Upper lobe of left lung (tissue), 6 donors: ENCODE results near the gene SVOP. TPM values are rescaled to one million over a fixed set of nuclear protein-coding genes. Genes with fewer than 3 reads are reported as not detected.
"Not testable (repeated sequence)": the region's sequence is repeated elsewhere in the genome, so short reads cannot be mapped to it uniquely, and the experiment has no call there.

ENCODE experiments used
- ATAC-seq, 2 donors: fragments of 200-7000 bp; cut with Tn5 transposase; one replicate each; pipeline ENCODE4 v1.9.1; 2022; ENCODE audit warnings: mild to moderate bottlenecking in 2 of 2, moderate library complexity in 2 of 2; ENCODE audit not compliant: low FRiP score in 2 of 2
- DNase-seq, 2 donors: peaks; one replicate each; pipeline ENCODE4 v3.0.0-alpha.2; 2019 to 2020
- H3K27ac ChIP-seq, 4 donors: fragments of 200-600 bp; sonication (generic); one replicate each; pipeline ENCODE4 v1.5.1; 2016 to 2019
- H3K27me3 ChIP-seq, 4 donors: fragments of 200-600 bp; sonication (generic); one replicate each; pipeline ENCODE4 v1.5.1; 2017 to 2019
- H3K36me3 ChIP-seq, 4 donors: fragments of 200-600 bp; sonication (generic); one replicate each; pipeline ENCODE4 v1.5.1; 2016 to 2019
- H3K4me1 ChIP-seq, 4 donors: fragments of 200-600 bp; sonication (generic); one replicate each; pipeline ENCODE4 v1.5.1; 2018 to 2019
- H3K4me3 ChIP-seq, 4 donors: fragments of 200-600 bp; sonication (generic); one replicate each; pipeline ENCODE4 v1.5.1; 2017 to 2019; ENCODE audit warnings: mild to moderate bottlenecking in 2 of 4, moderate library complexity in 1 of 4
- H3K9me3 ChIP-seq, 4 donors: fragments of 200-600 bp; sonication (generic); one replicate each; pipeline ENCODE4 v1.5.1; 2018 to 2019
- EP300 ChIP-seq, 4 donors: sonication (generic); formaldehyde crosslinking; IDR thresholded peaks; one replicate each; pipeline ENCODE4 v1.5.1; 2017; ENCODE audit warnings: antibody characterized with exemption in 4 of 4, control low read depth in 2 of 4
- POLR2A ChIP-seq, 4 donors: fragments of 450-650 bp; IDR thresholded peaks; one replicate each; pipeline ENCODE4 v1.5.1; 2016 to 2017; ENCODE audit warnings: antibody characterized with exemption in 4 of 4, mild to moderate bottlenecking in 2 of 4
- POLR2AphosphoS5 ChIP-seq, 2 donors: sonication (generic); formaldehyde crosslinking; IDR thresholded peaks; one replicate each; pipeline ENCODE4 v1.5.1; 2017; ENCODE audit warnings: antibody characterized with exemption in 2 of 2
- WGBS, 2 donors: methylation state at CpG; one replicate each; pipeline ENCODE4 v1.1.5; 2017 to 2018; 5-methylcytosine and 5-hydroxymethylcytosine counted together
- total RNA-seq, 6 donors: library from RNA; depleted of rRNA in 4 of 6; stranded (reverse); fragments of >200 nt in 4 of 6; gene quantifications; one replicate each; pipeline versions ENCODE4 v1.1.0 to v1.2.1, GENCODE V29; 2016 to 2021
- TF ChIP-seq, protein P1 (sequence below), 6 experiments: fragments of 450-650 bp in 4 of 6; fragments of 200-600 bp in 2 of 6; sonication (generic) in 2 of 6; IDR thresholded peaks; one replicate each; pipeline ENCODE4 v1.5.1; 2016 to 2019; ENCODE audit warnings: antibody characterized with exemption in 6 of 6
- donor health status: DM: no; HTN: no; CAD: no; lungs with moderate emphysema.
- donor health status: DM: no; HTN: yes; CAD: no; lungs with severe emphysema.

The SVOP gene
- total RNA-seq, 6 donors from 2014 or later: not detected

DNA sequence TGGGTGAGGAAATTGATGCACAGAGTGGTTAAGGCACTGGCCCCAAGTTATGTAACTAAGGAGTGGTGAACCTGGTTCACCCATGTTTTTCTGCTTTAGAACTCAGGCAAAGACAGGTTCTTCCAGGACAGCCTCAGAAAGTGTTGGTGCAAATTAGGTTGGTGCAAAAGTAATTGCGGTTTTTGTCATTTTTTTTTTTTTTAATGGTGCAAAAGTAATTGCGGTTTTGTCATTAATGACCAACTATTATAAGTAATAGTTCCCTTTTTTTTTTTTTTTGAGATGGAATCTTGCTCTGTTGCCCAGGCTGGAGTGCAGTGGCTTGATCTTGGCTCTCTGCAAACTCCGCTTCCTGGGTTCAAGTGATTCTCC, 158.3 kb downstream of the SVOP start:
- Histone ChIP-seq H3K27me3 (no peaks in the 10 kb centered on the region), H3K36me3 (no peaks in the 10 kb centered on the region), H3K27ac (peak overlapping the region in 1 of 4 donors; percentile 35), H3K4me1 (peaks cover 13 to 31% (median 15%) of the 10 kb centered on the region in 4 donors), H3K9me3 (no peaks in the 10 kb centered on the region), H3K4me3 (no peak overlapping the region)
- DNase-seq (no peak), ATAC-seq (no peak)
- 83 to 93% methylated on average over 3 of the region's 3 CpGs for WGBS, 2 donors
- TF ChIP-seq POLR2A (IDR thresholded peaks at IDR 0.05) (no peak), POLR2AphosphoS5 (IDR thresholded peaks at IDR 0.05) (no peak), EP300 (IDR thresholded peaks at IDR 0.05) (no peak)
- TF ChIP-seq, protein P1, sequence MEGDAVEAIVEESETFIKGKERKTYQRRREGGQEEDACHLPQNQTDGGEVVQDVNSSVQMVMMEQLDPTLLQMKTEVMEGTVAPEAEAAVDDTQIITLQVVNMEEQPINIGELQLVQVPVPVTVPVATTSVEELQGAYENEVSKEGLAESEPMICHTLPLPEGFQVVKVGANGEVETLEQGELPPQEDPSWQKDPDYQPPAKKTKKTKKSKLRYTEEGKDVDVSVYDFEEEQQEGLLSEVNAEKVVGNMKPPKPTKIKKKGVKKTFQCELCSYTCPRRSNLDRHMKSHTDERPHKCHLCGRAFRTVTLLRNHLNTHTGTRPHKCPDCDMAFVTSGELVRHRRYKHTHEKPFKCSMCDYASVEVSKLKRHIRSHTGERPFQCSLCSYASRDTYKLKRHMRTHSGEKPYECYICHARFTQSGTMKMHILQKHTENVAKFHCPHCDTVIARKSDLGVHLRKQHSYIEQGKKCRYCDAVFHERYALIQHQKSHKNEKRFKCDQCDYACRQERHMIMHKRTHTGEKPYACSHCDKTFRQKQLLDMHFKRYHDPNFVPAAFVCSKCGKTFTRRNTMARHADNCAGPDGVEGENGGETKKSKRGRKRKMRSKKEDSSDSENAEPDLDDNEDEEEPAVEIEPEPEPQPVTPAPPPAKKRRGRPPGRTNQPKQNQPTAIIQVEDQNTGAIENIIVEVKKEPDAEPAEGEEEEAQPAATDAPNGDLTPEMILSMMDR (IDR thresholded peaks at IDR 0.05): no peak

DNA sequence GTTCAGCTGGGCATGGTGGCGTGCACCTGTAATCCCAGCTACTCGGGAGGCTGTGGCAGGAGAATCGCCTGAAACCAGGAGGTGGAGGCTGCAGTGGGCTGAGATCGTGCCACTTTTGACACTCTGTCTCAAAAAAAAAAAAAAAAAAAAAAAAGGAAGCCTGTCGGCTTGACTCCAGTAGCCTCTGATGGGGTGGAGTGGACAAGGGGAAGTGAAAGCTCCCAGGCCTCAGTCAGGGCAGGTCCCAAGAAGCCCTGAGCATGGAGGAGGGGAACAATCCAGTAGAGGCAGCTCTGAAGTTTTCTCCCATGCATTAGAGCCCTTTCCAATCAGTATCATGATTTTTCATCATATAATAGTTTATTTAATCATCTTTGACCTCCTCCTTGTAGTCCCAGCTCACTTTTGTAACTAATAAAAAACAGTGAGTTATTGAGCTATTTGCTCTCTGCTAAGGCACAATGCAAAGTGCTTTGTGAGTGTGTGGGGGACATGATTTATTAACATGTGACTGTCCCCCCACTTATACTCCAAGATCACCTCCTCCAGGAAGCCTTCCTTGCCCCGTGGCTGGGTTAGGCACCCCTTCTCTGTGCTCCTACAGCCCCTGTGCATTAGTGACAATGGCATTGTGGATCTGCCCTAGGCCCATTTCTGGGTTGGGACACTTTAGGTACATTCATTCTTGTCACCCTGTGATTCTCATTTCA, 158.8 kb downstream of the SVOP start:
- peaks cover 13 to 31% (median 15%) of the 10 kb centered on the region in 4 donors for H3K4me1 ChIP-seq
- no peak overlapping the region for H3K4me3 ChIP-seq
- H3K9me3 ChIP-seq: no peaks in the 10 kb centered on the region
- TF ChIP-seq POLR2A (IDR thresholded peaks at IDR 0.05) (no peak), POLR2AphosphoS5 (IDR thresholded peaks at IDR 0.05) (no peak), EP300 (IDR thresholded peaks at IDR 0.05) (no peak)
- TF ChIP-seq, protein P1 (IDR thresholded peaks at IDR 0.05): no peak
- H3K36me3 ChIP-seq: no peaks in the 10 kb centered on the region
- DNase-seq (peak in 1 of 2 donors; percentile 72), ATAC-seq (peak in 1 of 2 donors; percentile 40)
- H3K27me3 ChIP-seq: no peaks in the 10 kb centered on the region
- H3K27ac ChIP-seq: peak overlapping the region in 1 of 4 donors; percentile 35
- WGBS, 2 donors: 77 to 82% methylated on average over 6 of the region's 6 CpGs

DNA sequence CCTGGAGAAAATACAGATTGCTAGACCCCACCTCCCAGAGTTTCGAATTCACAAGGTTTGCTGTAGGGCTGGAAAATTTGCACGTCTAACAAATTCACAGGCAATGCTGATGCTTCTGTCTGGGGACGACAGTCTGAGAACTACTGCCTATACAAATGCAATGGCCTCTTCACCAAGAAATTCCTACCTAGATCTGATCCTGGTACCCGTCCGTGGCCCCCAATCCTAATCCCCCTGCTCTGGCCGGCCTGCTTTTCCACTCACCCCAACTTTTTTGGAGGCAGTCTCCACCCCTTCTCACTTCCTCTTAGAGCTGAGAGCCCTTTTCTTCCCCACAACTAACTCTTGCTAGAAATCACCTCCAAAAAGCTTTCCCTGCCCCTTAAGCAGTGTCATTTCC, 160.4 kb downstream of the SVOP start:
- no peak for DNase-seq
- no peaks in the 10 kb centered on the region for H3K27me3 ChIP-seq
- TF ChIP-seq EP300 (IDR thresholded peaks at IDR 0.05) (no peak), POLR2A (IDR thresholded peaks at IDR 0.05) (no peak), POLR2AphosphoS5 (IDR thresholded peaks at IDR 0.05) (no peak)
- TF ChIP-seq, protein P1 (IDR thresholded peaks at IDR 0.05): no peak
- H3K27ac ChIP-seq: no peak overlapping the region
- H3K4me1 ChIP-seq: peaks cover 20 to 41% (median 27%) of the 10 kb centered on the region in 4 donors
- 67 to 75% methylated on average over 6 of the region's 6 CpGs for WGBS, 2 donors
- no peaks in the 10 kb centered on the region for H3K36me3 ChIP-seq
- ATAC-seq: no peak
- no peaks in the 10 kb centered on the region for H3K9me3 ChIP-seq
- H3K4me3 ChIP-seq: no peak overlapping the region

DNA sequence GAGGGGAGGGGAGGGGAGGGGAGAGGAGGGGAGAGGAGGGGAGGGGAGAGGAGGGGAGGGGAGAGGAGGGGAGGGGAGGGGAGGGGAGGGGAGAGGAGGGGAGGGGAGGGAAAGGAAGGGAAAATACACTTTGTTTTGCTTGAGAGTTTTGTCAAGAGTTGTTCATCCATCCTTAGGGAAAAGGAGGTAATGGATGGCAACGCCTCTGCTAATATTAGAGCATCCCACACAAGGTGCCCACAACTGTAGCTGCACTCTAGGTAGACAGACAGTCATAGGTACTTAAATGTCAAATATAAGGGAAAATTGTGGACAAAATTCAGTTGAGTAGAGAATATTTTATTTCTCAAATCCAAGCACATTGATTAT, 161.0 kb downstream of the SVOP start:
- DNase-seq (no peak), ATAC-seq (no peak)
- Histone ChIP-seq H3K4me3 (no peak overlapping the region), H3K27ac (no peak overlapping the region), H3K4me1 (peaks cover 26 to 45% (median 31%) of the 10 kb centered on the region in 4 donors), H3K27me3 (no peaks in the 10 kb centered on the region), H3K9me3 (no peaks in the 10 kb centered on the region), H3K36me3 (no peaks in the 10 kb centered on the region)
- no peak for TF ChIP-seq POLR2AphosphoS5 (IDR thresholded peaks at IDR 0.05)
- no peak for TF ChIP-seq EP300 (IDR thresholded peaks at IDR 0.05)
- TF ChIP-seq, protein P1 (IDR thresholded peaks at IDR 0.05): no peak
- TF ChIP-seq POLR2A (IDR thresholded peaks at IDR 0.05): no peak
- 79% methylated on average over 1 of the region's 1 CpG for WGBS, 2 donors

DNA sequence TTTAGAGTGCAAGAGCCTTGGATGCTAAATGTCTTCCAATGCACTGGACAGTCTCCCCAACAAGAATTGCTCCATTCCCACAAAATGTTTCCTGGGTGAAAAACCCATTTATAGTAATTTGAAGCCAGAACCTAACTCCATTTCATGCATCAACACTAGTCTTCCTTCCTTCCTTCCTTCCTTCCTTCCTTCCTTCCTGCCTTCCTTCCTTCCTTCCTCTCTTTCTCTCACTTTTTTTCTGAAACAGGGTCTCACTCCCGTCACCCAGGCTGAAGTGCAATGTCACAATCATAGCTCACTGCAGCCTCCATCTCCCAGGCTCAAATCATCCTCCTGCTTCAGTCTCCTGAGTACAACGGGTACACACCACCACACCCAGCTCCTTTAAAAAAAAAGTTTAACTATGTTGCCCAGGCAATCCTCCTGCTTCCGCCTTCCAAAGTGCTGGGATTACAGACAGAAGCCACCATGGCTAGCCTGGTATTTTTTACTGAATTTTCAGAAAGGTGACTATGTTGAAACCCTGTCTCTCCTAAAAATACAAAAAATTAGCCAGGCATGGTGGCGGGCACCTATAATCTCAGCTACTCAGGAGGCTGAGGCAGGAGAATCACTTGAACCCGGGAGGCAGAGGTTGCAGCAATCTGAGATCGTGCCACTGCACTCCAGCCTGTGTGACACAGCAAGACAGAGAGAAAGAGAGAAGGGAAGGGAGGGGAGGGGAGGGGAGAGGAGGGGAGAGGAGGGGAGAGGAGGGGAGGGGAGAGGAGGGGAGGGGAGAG, 161.5 kb downstream of the SVOP start:
- H3K27ac ChIP-seq: peak overlapping the region in 1 of 4 donors; percentile 92
- not testable (repeated sequence) for H3K4me3 ChIP-seq, H3K36me3 ChIP-seq, H3K9me3 ChIP-seq, ATAC-seq, H3K27me3 ChIP-seq, DNase-seq
- peaks cover 30 to 50% (median 37%) of the 10 kb centered on the region in 4 donors for H3K4me1 ChIP-seq
- 42 to 45% methylated on average over 6 of the region's 6 CpGs for WGBS, 2 donors
